GM21825 (cell line): ENCODE measurements around the gene LIN52.

ENCODE experiments used
- ATAC-seq: cut with Tn5 transposase; IDR thresholded peaks from one replicate; pipeline ENCODE4 v1.9.1; 2021; ENCODE audit warnings: mild to moderate bottlenecking, moderate library complexity; ENCODE audit not compliant: unreplicated experiment

The LIN52 gene

GRCh38 chr14:74221741-74222140 is 137.0 kb downstream of the LIN52 start:
- no peak for ATAC-seq

DNA sequence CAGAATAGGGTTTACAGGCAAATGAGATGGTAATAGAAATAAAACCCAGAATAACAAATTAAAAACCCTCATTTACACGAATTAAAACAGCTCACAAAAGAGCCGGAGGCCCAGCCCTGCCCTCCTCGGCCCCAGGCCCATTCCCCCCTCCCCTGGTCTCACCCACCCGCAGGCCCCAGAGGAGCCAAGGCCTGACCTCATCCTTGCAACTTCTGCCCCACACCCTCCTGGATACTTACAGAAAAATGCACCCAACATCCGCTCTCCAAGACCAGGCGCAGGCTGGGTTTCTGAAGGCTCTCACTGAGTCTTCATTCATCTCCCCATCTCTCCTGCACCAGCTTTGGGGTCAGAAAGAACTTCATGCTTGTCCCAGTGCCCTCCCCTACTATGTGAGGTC is 138.3 kb downstream of the LIN52 start:
- ATAC-seq, result no peak

DNA sequence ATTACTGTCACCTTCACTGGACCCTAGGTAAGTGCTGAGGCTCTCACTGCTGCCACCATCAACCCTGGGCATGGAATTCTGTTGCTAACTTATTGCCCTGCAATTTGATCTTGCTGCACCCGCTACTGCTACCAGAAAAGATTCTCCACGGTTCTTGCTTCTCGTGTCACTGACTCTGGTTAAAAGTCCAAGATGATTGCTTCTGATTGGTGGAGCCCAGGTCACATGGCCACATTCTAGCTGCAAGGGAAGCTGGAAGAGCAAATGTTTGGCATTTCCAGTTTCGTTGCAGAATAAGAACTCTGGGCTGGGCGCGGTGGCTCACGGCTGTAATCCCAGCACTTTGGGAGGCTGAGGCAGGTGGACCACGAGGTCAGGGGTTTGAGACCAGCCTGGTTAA is 147.0 kb downstream of the LIN52 start:
- no peak for ATAC-seq

DNA sequence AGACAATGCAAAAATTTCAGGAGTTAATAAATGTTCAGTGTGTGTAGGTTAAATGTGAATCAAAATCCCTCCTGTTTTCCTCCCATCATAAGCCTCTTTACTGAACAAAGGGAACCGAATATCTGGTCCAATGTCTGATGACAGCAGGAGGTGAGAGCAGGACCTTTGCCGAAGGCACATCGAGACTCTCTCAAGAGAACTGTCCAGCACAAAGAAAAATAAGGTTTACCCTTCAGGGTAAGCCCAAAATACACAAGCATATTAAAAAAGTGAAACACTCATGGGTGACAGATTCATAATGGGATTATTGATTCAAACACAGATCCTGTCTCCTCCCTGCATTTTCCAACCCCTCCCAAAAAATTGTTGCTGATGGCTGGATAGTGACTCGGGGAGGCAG is 150.3 kb downstream of the LIN52 start:
- no peak for ATAC-seq

DNA sequence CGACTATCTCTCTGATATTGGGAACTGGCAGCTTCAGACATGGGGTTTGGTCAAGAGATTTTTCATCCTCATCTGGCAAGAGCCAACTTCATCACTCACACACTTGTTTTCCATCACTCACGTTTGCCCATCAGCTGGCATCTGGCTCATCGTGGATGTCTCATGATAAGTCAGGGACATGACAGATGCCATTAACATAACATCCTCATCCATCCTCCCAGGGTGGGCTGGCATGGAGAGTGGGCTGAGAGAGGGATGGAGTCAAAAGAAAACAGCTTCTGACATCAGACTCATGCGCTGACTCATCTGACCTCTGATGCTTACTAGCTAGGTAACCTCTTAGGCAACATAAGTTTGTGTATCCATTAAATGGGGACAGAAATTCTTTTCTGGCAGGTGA is 152.7 kb downstream of the LIN52 start:
- ATAC-seq, result no peak

GRCh38 chr14:74238974-74239847 is 154.5 kb downstream of the LIN52 start, which contains the start of gene VSX2:
VSX2 (plus strand) TSS chr14:74239449; CDS start chr14:74239562, 113 bp downstream.
- ATAC-seq, result no peak

- ATAC-seq, result no peak
These were observed 155.4 kb downstream of the LIN52 start for GRCh38 chr14:74239848-74240793.

DNA sequence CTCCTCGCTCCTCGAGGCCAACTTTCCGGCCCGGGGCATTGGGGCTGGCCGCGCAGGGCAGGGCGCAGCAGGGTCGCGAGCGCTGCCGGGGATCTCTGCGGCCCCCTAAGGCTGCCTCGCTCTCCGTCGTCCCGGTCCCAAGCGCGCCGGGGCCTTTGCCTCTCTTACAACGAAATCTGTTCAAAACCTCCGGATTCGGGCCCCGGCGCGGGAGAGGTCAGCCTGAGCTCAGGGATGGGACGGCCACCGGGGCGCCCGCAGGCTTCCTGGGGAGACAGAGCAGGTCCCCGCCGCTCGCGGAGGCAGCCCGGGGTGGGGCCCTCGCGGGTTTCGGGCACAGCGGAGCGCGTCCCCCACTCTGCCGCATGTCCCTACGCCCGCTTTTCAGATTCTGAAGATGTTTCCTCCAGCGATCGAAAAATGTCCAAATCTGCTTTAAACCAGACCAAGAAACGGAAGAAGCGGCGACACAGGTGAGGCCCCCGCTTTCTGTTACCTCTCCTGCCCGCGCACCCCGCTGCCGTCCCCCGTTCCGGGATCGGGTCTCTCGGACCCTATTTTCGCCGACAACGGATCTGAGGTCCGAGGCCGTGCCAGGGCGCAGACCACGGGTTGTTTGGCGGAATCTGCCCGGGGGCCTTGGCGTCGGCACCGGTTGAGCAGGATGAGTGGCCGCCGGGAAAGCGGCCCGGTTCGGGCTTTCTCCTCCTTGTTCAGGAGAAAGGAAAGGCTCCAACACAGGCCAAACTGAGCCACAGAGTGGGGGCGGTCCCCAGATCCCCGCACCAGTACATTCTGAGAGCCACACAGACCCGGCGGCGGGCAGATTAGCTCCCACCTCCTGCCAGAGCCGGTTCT is 156.3 kb downstream of the LIN52 start:
- no peak for ATAC-seq

- ATAC-seq, result no peak
These were observed 156.9 kb downstream of the LIN52 start for GRCh38 chr14:74241652-74242017.

- ATAC-seq, result no peak
These were observed 157.4 kb downstream of the LIN52 start for GRCh38 chr14:74242021-74242779.

DNA sequence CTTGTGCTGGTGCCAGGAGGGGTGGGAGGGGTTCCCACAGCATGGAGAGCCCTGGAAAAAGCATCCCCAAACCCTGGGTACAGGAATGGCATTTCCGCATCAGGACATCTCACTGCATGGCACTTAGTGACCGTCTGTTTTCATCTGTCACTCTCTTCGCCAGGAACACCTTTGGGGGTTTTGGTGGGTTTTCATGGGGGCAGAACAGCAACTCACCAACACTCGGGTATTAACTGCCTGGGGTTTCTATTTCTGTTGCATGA is 158.0 kb downstream of the LIN52 start:
- no peak for ATAC-seq

- no peak for ATAC-seq
These were observed 158.3 kb downstream of the LIN52 start for GRCh38 chr14:74243051-74243450.

DNA sequence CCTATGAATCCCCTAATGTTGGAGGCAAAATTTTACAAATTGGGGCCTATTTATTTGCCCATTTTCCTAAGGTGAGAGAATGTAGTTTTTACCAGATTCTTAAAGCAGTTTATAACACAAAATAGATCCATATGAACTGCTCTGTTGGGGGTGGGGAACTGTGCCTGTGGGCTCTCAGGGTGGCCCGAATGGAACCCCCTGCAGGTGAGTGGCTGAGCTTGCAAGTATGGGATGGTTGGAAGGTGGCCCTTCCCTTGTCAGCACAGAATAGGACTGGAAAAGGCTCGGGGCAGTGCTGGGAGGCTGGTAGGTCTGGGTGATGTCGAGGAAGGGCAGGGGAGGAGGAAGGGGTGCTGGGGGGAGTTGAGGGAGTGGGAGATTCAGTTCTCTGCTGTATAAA is 159.4 kb downstream of the LIN52 start:
- no peak for ATAC-seq

DNA sequence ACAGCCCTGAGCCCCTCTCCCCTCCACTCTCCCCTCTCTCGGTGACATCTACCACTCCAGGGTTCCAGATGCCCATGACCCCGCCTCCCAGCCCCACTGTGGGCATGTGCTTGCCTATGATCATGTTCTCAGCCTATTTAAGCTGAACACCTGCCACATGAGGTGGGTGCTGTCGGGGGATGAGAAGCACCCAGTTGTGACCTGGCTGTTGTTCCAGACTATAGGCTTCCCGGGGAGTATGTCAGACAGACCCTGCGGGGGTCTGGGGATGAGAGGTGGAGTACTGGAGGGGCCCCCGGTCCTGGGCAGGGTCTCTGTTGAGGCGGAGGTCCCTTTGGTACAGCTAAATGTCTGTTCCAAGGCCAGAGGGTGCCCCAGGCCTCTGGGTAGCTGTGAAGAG is 160.5 kb downstream of the LIN52 start:
- no peak for ATAC-seq

DNA sequence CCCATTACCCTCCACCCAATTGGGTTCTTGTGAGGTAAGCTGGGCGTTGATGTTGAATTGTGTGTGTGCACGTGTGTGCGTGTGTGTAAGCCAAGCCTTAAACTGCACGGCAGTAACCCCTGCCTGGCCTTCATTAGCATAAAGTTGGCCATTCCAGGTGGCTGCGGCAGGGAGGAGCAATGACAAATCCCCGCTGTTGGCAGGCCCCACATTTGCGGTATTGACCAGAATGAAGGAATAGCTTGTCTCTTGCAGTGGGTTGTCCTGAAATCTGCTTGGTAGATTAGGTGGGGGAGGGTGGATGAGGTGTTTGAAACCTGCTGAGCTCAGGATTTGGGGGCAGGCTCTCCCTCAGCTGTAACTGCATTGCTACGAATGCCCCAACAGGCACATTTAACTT is 161.8 kb downstream of the LIN52 start:
- ATAC-seq, result no peak

DNA sequence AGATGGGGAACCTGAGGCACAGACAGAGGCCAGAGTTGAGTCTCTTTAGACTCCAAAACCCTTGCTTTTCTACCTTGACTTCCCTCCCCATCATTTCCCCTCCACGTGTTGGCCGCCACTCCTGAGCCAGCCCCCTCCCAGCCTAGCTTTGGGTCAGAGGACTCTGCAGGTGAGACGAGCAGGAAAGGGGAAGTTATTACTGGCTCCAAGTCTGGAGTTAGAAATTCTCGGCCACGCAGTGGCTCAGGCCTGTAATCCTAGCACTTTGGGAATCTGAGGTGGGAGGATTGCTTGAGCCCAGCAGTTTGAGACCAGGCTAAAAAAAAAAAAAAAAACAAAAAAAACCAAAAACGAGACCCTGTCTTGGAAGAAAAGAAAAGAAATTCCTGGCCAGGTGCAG is 163.3 kb downstream of the LIN52 start:
- ATAC-seq, result no peak

GRCh38 chr14:74249433-74250375 is 164.9 kb downstream of the LIN52 start:
- ATAC-seq, result no peak
